ENCODE measurements around the gene LINS1. TPM values are rescaled to one million over a fixed set of nuclear protein-coding genes. Genes with fewer than 3 reads are reported as not detected.

LINS1 gene
- total RNA-seq, 1 experiment from 2014 or later, result 17.2 TPM

- peak; percentile 7 for DNase-seq (ENCODE audit: low read depth)
Observed at GRCh38 chr15:100559330-100559729, 42.7 kb downstream of the LINS1 start.

- no peak for DNase-seq (ENCODE audit: low read depth)
Observed at GRCh38 chr15:100558771-100559254, 43.2 kb downstream of the LINS1 start.

GRCh38 chr15:100553468-100553867, 48.5 kb downstream of the LINS1 start:
- no peak for DNase-seq (ENCODE audit: low read depth)

- DNase-seq (ENCODE audit: low read depth), result no peak
Observed at GRCh38 chr15:100547961-100548360, 54.0 kb downstream of the LINS1 start.

DNA sequence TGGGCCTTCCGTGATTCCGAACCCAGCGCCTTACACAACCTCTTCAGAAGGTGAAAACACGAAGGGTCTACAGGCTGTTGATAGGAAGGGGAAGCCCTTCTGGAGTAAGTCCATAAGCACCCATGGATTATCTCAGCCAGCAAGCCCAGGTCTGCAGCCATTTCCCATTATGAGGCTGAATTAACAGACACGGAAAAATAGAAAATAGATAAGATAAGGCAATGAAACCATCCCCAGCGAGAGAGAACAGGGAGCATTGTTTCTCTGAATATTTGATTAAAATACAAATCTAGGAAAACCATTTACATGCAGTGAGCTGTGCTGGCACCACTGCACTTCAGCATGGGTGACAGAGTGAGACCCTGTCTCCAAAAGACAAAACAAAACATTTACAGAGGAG, 57.0 kb downstream of the LINS1 start:
- DNase-seq (ENCODE audit: low read depth), result no peak

DNA sequence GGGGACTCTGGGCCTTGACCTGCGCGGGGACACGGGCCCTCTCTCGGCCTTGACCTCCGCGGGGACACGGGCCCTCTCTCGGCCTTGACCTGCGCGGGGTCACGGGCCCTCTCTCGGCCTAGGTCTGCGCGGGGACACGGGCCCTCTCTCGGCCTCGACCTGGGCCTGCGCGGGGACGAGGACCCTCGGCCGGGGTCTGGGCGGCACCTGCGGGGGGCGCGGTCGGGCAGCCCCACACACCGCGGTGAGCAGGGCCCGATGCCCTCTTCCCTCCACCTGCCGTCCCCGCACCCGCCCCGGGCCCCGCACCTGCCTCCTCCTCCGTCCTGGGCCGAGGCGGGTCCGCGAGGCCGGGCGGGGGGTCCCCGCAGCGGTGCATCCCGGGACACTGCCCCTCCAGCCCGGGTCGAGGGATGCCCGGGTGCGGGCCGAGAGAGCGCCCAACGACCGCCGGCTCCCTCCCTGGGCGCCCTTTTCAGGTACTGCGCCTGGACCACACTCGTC, 57.6 kb downstream of the LINS1 start:
- DNase-seq (ENCODE audit: low read depth), result no peak

- DNase-seq (ENCODE audit: low read depth), result no peak
Observed at GRCh38 chr15:100542290-100542689, 59.7 kb downstream of the LINS1 start.

DNA sequence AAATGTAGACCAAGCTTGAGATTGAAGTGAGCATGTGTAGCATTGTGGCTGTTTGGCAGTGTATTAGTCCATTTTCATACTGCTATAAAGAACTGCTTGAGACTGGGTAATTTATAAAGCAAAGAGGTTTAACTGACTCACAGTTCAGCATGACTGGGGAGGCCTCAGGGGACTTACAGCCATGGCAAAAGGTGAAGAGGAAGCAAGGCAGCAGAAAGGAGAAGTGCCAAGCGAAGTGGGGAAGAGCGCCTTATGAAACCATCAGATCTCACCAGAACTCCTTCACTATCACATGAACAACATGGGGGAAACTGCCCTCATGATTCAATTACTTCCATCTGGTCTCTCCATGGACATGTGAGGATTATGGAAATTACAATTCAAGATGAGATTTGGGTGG, 64.7 kb downstream of the LINS1 start:
- DNase-seq (ENCODE audit: low read depth), result no peak

DNA sequence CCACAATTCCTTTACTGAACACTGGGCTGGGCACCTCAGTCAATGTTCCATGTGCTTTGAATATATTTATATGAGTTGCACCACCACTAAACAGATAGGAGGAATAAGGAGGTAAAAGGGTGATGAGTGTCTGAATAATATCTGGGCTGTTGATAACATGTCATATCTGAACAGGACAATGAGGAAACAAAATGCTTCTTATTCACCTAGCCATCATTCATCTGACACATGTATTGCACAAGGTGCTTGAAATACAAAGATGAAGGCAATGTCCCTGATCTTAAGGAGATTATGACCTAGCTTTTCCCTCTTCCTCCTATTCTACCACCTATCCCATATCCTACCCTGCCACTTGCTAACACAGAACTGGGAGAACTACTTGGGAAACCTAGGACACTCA, 65.3 kb downstream of the LINS1 start:
- DNase-seq (ENCODE audit: low read depth), result no peak

DNA sequence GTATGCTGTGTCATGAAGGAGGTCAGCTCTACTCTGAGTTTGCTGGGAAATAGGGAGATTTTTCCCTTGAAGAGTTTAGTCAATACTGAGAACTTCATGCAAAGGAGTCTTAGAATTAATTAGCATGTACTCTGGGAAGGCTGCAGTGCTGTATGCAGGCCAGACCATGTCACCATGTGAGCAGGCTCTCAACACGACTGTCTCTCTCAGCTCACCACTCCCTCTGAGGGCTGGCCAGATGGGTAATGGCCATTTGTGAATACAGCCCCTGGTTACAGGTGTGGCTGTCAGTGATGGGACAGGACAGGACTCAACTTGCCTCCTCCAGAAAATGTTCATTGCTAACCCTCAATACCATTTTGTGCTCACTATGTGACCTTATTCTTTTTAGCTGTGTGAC, 68.1 kb downstream of the LINS1 start:
- DNase-seq (ENCODE audit: low read depth), result no peak

GRCh38 chr15:100531823-100532327, 70.1 kb downstream of the LINS1 start:
- DNase-seq (ENCODE audit: low read depth), result no peak

GRCh38 chr15:100531204-100531603, 70.8 kb downstream of the LINS1 start:
- no peak for DNase-seq (ENCODE audit: low read depth)

DNA sequence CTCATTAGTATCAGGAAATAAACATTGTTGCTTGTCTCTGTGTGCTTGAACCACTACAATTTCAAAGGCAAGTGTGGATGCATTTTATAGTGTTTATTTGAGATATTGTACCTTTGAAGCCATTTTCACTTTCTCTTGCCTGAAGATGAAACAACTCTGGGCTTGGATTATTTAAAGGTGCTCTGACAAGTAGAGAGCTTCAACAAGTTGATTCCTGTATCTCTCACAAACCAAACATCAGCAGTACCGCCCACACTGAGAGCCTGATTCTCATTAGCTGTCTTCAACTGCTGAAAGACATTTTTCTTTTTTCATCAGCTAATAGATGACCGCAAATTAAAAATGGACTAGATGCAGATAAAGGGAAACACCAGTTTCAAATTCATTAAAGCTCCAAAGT, 72.4 kb downstream of the LINS1 start:
- DNase-seq (ENCODE audit: low read depth), result no peak

GRCh38 chr15:100528833-100529428, 73.1 kb downstream of the LINS1 start, which contains the start of gene CERS3:
TSS of gene CERS3 (minus strand) at chr15:100528950. CDS start at chr15:100501849, 27,101 bp downstream.
- no peak for DNase-seq (ENCODE audit: low read depth)

- DNase-seq (ENCODE audit: low read depth), result no peak
Observed at GRCh38 chr15:100526027-100526481, 75.9 kb downstream of the LINS1 start.

DNA sequence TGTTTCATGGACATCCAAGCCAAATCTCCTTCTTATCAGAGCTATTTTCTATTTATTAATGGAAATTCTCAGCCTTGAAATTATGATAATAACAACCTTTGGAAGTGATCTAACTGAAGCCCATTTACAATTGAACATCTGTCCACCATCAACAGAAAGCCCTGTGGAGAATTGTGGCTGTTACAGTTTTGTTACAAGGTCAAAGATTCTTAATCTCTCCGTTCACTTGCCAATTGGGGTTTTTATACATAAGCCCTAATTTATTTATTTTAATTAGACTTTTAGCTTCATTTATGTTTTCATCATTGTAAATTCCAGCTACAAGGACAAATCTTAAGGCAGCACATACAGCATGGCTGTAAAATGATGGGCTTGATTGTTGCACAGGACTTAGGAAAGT, 76.5 kb downstream of the LINS1 start:
- no peak for DNase-seq (ENCODE audit: low read depth)

DNA sequence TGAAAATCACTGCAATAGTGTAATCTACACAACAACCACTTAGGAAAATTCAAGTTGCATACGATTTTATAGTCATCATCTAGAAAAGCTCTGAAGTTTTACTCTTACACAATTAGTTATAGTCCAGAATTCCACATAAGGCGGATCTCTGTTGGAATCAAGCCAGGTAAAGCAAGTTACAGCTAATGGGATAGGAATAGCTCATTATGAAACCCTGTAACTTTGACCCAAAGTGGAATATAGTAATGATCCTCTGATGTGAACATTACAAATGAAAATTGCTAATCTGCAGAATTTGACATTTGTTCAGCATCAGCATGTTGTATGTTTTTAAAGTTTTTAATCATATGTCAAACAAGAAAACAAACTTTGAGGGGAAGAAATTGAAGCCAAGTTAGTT, 77.7 kb downstream of the LINS1 start:
- DNase-seq (ENCODE audit: low read depth), result no peak

- no peak for DNase-seq (ENCODE audit: low read depth)
Observed at GRCh38 chr15:100521907-100522306, 80.1 kb downstream of the LINS1 start.

GRCh38 chr15:100520132-100520921, 81.7 kb downstream of the LINS1 start:
- no peak for DNase-seq (ENCODE audit: low read depth)

DNA sequence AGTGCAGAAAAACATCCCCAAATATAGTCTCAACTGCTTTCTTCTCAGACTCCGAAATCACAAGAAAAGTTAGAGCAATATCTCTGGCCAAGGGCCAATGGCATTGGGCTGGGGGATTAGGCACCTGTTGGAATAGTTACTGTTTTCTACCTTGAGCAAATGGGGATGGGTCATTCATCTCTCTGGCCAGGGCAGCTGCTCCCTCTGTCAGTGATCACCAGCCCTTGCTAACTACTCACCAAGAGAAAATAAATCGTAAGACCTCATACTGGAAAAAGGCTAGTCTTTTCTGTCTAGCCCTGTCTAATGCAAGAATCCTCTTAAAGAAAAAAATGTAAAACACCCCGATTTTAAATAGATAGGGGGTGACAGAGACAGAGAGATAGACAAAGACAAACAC, 84.1 kb downstream of the LINS1 start:
- DNase-seq (ENCODE audit: low read depth), result no peak

Measured in M059J (cell line).